Activated T-cell treated with anti-CD3 and anti-CD28 coated beads, Interleukin-2, amount 50 U/mL, for 4 hours (primary cell): Measurements from ENCODE around the gene GLRA1. TPM values are rescaled to one million over a fixed set of nuclear protein-coding genes. Genes with fewer than 3 reads are reported as not detected.

Experiments used
- ATAC-seq, 2 donors: fragments of 200-7000 bp; cut with Tn5 transposase; one replicate each; pipeline ENCODE4 v1.10.0; 2021
- DNase-seq: peaks from one replicate; pipeline ENCODE4 v3.0.0-alpha.2; 2020
- H3K27me3 Mint-ChIP-seq: one replicate; pipeline ENCODE4 v1.8.0; 2021; ENCODE audit warnings: low read depth, mixed read lengths
- H3K36me3 Mint-ChIP-seq: one replicate; pipeline ENCODE4 v1.8.0; 2022; ENCODE audit warnings: mixed read lengths; ENCODE audit not compliant: insufficient read depth
- H3K4me1 Mint-ChIP-seq: one replicate; pipeline ENCODE4 v1.8.0; 2021; ENCODE audit warnings: low read depth, mixed read lengths
- H3K4me3 Mint-ChIP-seq: one replicate; pipeline ENCODE4 v1.8.0; 2021; ENCODE audit warnings: mild to moderate bottlenecking, moderate library complexity, mixed read lengths
- H3K9me3 Mint-ChIP-seq: one replicate; pipeline ENCODE4 v1.8.0; 2021; ENCODE audit warnings: mixed read lengths
- total RNA-seq, 3 donors: library from RNA; stranded (reverse); gene quantifications; one replicate each; pipeline ENCODE4 v1.2.1, GENCODE V29; 2021

GLRA1 gene
- total RNA-seq, result not detected

DNA sequence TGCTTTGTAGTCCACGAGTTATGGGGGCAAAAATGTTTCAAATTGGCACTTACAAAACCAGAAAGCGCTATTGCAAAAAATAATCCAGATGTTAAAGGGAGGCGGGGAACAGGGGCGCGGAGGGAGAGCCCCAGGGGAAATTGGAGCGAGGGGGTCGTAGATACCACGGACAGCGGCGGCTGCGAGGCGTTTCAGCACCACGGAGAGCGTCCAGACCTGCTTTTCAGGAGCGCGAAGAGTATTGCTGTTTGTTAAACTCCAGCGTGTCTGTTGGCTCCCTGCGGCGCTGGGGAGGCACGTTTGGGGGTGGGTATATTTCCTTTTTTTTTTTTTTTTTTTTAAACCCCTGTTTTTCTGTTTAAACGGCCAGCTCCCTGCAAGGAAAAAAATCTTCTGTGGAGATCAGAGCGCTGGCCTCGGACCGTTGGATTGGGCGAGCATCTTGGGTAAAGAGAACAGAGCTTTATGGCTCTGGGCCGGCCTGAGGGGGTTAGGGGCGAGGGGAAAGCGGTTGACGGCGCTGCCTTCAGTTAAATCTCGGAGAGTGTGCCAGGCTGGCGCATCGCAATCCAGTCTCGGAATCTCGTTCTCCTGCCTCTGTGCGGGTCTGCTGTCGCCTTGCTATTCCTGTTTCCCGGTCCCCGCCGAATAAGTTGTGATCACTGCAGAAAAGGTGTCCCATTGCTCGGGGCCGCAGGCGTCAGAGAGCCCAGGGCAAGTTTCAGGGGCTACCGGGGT lies at the start of gene GLRA1:
Gene GLRA1, minus strand, starts transcription at position 288 of the 738 bp plus-strand sequence. CDS start 302 bp downstream, outside the sequence.
- peak; percentile 11 for DNase-seq
- Mint-ChIP-seq H3K9me3 (no peaks in the 10 kb centered on the region), H3K27me3 (peaks cover 42% of the 10 kb centered on the region), H3K4me1 (no peaks in the 10 kb centered on the region), H3K36me3 (no peaks in the 10 kb centered on the region), H3K4me3 (no peak within 1 kb of the TSS)
- ATAC-seq, result no peak

GRCh38 chr5:151970885-151971284 lies 46.2 kb upstream of the GLRA1 start:
- H3K4me3 Mint-ChIP-seq, result no peak overlapping the region
- no peak for ATAC-seq

DNA sequence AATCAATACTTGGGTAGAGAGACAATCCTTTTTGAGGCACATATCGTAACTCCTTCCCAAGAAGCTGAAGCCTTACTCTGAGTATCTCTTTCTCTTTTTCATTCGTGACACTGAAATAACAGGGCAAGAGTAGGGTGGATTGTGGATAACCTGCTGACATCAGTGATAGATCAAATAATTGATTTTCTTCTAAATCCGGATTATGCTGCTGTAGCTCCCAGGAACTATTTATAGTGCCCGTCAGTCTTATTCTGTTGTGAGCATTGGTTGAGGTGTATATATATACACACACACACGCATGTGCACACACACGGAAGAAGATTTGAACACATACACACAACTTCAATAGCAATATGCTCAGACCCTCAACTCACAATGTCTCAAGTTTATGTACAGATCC lies 43.2 kb upstream of the GLRA1 start:
- ATAC-seq, result no peak
- H3K27me3 Mint-ChIP-seq, result no peaks in the 10 kb centered on the region
- no peak for DNase-seq
- H3K9me3 Mint-ChIP-seq, result no peaks in the 10 kb centered on the region
- H3K36me3 Mint-ChIP-seq, result no peaks in the 10 kb centered on the region
- H3K4me1 Mint-ChIP-seq, result no peaks in the 10 kb centered on the region
- H3K4me3 Mint-ChIP-seq, result no peak overlapping the region

More at GRCh38 chr5:151970885-151971284, 46.2 kb upstream of the GLRA1 start:
- Mint-ChIP-seq H3K36me3 (no peaks in the 10 kb centered on the region), H3K27me3 (no peaks in the 10 kb centered on the region), H3K9me3 (no peaks in the 10 kb centered on the region), H3K4me1 (no peaks in the 10 kb centered on the region)
- DNase-seq, result no peak

DNA sequence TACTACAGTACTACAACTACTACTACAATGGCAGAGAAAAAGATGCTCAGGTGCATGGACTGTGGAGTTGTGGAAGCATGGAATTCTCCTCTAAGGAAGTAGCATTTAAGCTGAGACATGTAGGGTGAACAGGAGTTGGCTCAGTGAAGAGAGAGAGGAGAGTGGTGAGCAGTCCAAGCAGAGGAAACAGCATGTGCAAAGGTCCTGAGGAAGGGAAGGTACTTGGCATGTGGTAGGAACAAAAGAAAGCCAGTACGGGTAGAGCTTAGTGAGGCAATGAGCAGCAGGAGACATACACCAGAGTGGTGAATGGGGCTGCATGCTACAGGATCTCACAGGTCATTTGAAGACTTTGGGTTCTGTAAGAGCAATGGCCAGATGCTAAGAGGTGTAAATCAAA lies 41.4 kb upstream of the GLRA1 start:
- ATAC-seq (no peak), DNase-seq (no peak)
- Mint-ChIP-seq H3K4me3 (no peak overlapping the region), H3K4me1 (no peaks in the 10 kb centered on the region), H3K36me3 (no peaks in the 10 kb centered on the region), H3K27me3 (no peaks in the 10 kb centered on the region), H3K9me3 (no peaks in the 10 kb centered on the region)

GRCh38 chr5:151964471-151964870 lies 39.8 kb upstream of the GLRA1 start:
- Mint-ChIP-seq H3K4me1 (no peaks in the 10 kb centered on the region), H3K36me3 (no peaks in the 10 kb centered on the region)

GRCh38 chr5:151961557-151961956 lies 36.9 kb upstream of the GLRA1 start:
- Mint-ChIP-seq H3K27me3 (no peaks in the 10 kb centered on the region), H3K4me1 (peaks cover 17% of the 10 kb centered on the region), H3K4me3 (no peak overlapping the region), H3K36me3 (no peaks in the 10 kb centered on the region), H3K9me3 (no peaks in the 10 kb centered on the region)
- ATAC-seq, result no peak
- DNase-seq, result no peak

More at GRCh38 chr5:151964471-151964870, 39.8 kb upstream of the GLRA1 start:
- no peak overlapping the region for H3K4me3 Mint-ChIP-seq
- H3K9me3 Mint-ChIP-seq, result no peaks in the 10 kb centered on the region
- H3K27me3 Mint-ChIP-seq, result no peaks in the 10 kb centered on the region
- no peak for ATAC-seq
- DNase-seq, result no peak

DNA sequence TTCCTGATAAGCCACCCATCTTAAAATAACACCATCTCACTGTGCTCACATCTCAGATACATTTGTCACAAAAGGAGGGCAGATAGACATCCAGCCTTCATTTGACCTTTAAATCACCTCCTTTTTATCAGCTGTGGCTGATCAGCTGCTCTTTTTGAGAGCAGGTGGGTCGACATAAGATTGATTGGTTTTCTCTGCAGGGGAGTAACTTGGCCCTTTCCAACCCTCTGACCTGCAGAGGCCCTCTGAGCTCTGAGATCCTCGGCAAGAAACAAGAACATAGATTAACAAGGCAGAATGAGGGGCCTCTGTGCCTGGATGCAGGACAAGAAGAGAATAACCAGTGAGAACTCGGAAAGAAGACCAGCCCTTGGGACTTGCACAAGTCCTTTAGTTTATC lies 33.5 kb upstream of the GLRA1 start:
- ATAC-seq (no peak), DNase-seq (no peak)
- H3K36me3 Mint-ChIP-seq, result no peaks in the 10 kb centered on the region
- H3K9me3 Mint-ChIP-seq, result no peaks in the 10 kb centered on the region
- H3K27me3 Mint-ChIP-seq, result no peaks in the 10 kb centered on the region
- no peak overlapping the region for H3K4me3 Mint-ChIP-seq
- peaks cover 42% of the 10 kb centered on the region for H3K4me1 Mint-ChIP-seq

DNA sequence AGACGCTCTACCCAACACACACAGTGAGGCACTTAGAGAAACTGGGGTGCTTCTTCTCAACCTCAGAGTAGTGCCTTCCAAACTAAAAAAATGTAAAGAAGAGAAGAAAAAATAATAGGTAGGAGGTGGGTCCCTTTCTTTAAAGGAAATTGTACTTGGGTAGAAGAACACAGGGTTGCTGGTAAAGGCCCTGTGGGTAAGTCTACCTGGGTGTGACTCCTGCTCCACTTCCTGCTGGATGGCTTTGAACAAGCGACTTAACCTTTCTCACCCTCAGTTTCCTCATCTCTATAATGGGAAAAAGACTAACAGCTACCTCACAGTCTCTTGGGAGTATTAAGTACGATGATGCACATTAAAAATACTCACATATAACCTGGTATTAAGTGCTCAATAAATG lies 32.1 kb upstream of the GLRA1 start:
- DNase-seq (no peak), ATAC-seq (no peak)
- Mint-ChIP-seq H3K9me3 (no peaks in the 10 kb centered on the region), H3K4me3 (no peak overlapping the region), H3K36me3 (no peaks in the 10 kb centered on the region), H3K27me3 (no peaks in the 10 kb centered on the region), H3K4me1 (peaks cover 49% of the 10 kb centered on the region)

DNA sequence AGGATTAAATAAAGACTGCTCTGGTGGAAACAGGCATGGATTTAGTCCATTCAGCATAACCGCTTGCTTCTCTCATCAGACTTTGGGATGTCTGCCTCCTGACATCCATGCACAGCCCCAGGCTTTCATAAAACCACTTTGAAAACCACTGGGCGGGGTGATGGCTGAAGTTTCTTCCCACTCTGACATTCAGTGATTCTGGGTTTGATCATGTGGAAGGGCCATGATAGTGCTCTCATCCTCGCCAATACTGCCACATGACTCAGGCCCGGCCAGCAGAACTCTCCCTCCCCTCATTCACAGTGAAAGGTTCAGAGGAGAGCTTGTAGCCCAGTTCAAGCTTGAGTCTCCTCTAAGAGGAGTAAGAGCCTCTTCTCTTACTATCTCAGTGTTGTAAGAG lies 29.6 kb upstream of the GLRA1 start:
- H3K4me3 Mint-ChIP-seq, result no peak overlapping the region
- H3K36me3 Mint-ChIP-seq, result no peaks in the 10 kb centered on the region
- no peaks in the 10 kb centered on the region for H3K9me3 Mint-ChIP-seq
- ATAC-seq, result no peak
- DNase-seq, result no peak
- peaks cover 61% of the 10 kb centered on the region for H3K4me1 Mint-ChIP-seq
- H3K27me3 Mint-ChIP-seq, result no peaks in the 10 kb centered on the region

DNA sequence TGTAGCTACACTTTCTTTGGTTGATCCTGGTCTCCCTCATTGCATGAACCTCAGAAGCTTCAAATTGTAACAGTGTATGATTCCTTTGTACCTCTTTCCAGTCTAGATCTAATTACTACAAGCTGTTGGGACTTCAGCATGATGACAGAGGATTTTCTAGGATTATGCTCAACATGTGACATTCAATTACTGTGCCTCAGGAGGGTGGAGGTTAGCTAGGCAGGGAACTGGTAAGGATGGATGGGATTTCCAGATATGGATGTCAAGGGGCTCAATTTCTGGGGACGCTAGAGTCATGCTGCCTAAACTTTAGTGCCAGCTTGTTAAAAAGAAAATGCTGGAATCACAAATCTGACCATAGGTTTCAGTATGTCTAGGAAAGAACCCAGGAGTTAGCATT lies 29.2 kb upstream of the GLRA1 start:
- Mint-ChIP-seq H3K36me3 (no peaks in the 10 kb centered on the region), H3K27me3 (peaks cover under 1% of the 10 kb centered on the region), H3K4me1 (peaks cover 64% of the 10 kb centered on the region), H3K9me3 (no peaks in the 10 kb centered on the region), H3K4me3 (no peak overlapping the region)
- DNase-seq (no peak), ATAC-seq (no peak)

GRCh38 chr5:151952238-151952637 lies 27.6 kb upstream of the GLRA1 start:
- H3K27me3 Mint-ChIP-seq, result peaks cover 2% of the 10 kb centered on the region
- ATAC-seq, result no peak
- no peak for DNase-seq
- peaks cover 67% of the 10 kb centered on the region for H3K4me1 Mint-ChIP-seq
- no peak overlapping the region for H3K4me3 Mint-ChIP-seq
- no peaks in the 10 kb centered on the region for H3K36me3 Mint-ChIP-seq
- H3K9me3 Mint-ChIP-seq, result no peaks in the 10 kb centered on the region

GRCh38 chr5:151950706-151951105 lies 26.1 kb upstream of the GLRA1 start:
- H3K4me1 Mint-ChIP-seq, result peaks cover 52% of the 10 kb centered on the region
- DNase-seq (no peak), ATAC-seq (no peak)
- H3K27me3 Mint-ChIP-seq, result peaks cover 2% of the 10 kb centered on the region
- no peak overlapping the region for H3K4me3 Mint-ChIP-seq
- H3K36me3 Mint-ChIP-seq, result no peaks in the 10 kb centered on the region
- no peaks in the 10 kb centered on the region for H3K9me3 Mint-ChIP-seq

DNA sequence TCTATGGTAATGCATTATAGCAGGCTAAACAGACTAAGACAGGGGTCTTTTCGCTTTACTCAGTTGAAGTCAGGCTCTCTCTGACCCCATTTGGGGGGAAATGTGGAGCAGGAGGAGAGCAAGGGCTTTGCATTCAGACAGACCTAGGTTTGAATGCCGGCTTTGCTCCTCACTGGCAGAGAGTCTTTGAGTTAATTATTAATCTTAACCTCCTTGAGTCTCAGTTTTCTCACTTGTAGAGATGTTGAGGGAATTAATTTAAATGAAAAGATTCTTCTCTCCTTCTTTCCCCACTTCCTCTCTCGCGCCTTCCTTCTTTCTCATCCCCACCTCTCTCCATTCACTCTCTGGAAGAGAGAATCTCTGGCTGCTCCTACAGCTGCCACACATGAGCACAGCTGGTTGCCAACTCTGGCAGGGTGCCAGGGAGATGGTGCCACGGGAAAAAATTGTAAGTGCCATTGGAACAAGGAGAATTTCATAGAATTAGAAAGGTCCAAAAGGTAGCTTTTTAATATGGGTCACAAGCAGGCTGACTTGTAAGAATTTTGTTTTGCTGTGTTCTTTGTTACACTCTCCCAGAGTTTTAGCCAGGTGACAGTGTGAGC lies 25.2 kb upstream of the GLRA1 start:
- Mint-ChIP-seq H3K4me1 (peaks cover 45% of the 10 kb centered on the region), H3K27me3 (peaks cover 5% of the 10 kb centered on the region), H3K9me3 (no peaks in the 10 kb centered on the region), H3K36me3 (no peaks in the 10 kb centered on the region), H3K4me3 (no peak overlapping the region)
- DNase-seq, result no peak
- no peak for ATAC-seq

GRCh38 chr5:151949113-151949512 lies 24.5 kb upstream of the GLRA1 start:
- Mint-ChIP-seq H3K4me3 (no peak overlapping the region), H3K4me1 (peaks cover 39% of the 10 kb centered on the region), H3K27me3 (peaks cover 5% of the 10 kb centered on the region), H3K9me3 (no peaks in the 10 kb centered on the region), H3K36me3 (no peaks in the 10 kb centered on the region)
- ATAC-seq (no peak), DNase-seq (no peak)

GRCh38 chr5:151947931-151948608 lies 23.4 kb upstream of the GLRA1 start:
- Mint-ChIP-seq H3K36me3 (no peaks in the 10 kb centered on the region), H3K4me1 (peaks cover 34% of the 10 kb centered on the region), H3K9me3 (no peaks in the 10 kb centered on the region), H3K4me3 (no peak overlapping the region), H3K27me3 (peaks cover 5% of the 10 kb centered on the region)
- ATAC-seq (no peak), DNase-seq (no peak)
